CD14-positive monocyte (primary cell): ENCODE results near the gene CIZ1. TPM values are rescaled to one million over a fixed set of nuclear protein-coding genes. Genes with fewer than 3 reads are reported as not detected.

ENCODE experiments used
- DNase-seq, 3 donors: peaks; one replicate each; pipeline ENCODE4 v3.0.0-alpha.2; 2011 to 2022
- H2AFZ ChIP-seq: 2 replicates; pipeline ENCODE4 v1.6.0; 2012; ENCODE audit warnings: mild to moderate bottlenecking, low read depth, low read length, inconsistent platforms; ENCODE audit not compliant: insufficient read depth, poor library complexity, severe bottlenecking
- H3K27ac ChIP-seq, 2 donors: 1 replicate in 1 of 2; 2 replicates in 1 of 2; pipeline ENCODE4 v1.5.1; 2012 to 2013; ENCODE audit warnings: low read length in 2 of 2, control low read depth in 1 of 2, inconsistent platforms in 1 of 2, low read depth in 1 of 2, mild to moderate bottlenecking in 1 of 2
- H3K27me3 ChIP-seq, 2 donors: one replicate each; pipeline versions ENCODE4 v1.6.0 to v1.6.1; 2011 to 2013; ENCODE audit warnings: low read length in 2 of 2; ENCODE audit not compliant: control insufficient read depth in 2 of 2, insufficient read depth in 2 of 2
- H3K36me3 ChIP-seq, 2 donors: replicated peaks in 1 of 2; 1 replicate in 1 of 2; 2 replicates in 1 of 2; pipeline versions ENCODE4 v1.5.1 to v1.6.1; 2012 to 2013; ENCODE audit warnings: low read length in 2 of 2, control low read depth in 1 of 2, inconsistent platforms in 1 of 2, mild to moderate bottlenecking in 1 of 2; ENCODE audit not compliant: insufficient read depth in 2 of 2, control insufficient read depth in 1 of 2
- H3K4me1 ChIP-seq, 2 donors: 1 replicate in 1 of 2; 2 replicates in 1 of 2; pipeline versions ENCODE4 v1.5.1 to v1.6.1; 2012 to 2013; ENCODE audit warnings: low read length in 2 of 2, control low read depth in 1 of 2, inconsistent platforms in 1 of 2, mild to moderate bottlenecking in 1 of 2, moderate library complexity in 1 of 2; ENCODE audit not compliant: insufficient read depth in 2 of 2, control insufficient read depth in 1 of 2
- H3K4me2 ChIP-seq: replicated peaks from 2 replicates; pipeline ENCODE3; 2012; ENCODE audit warnings: low read length, moderate library complexity, mild to moderate bottlenecking; ENCODE audit not compliant: poor library complexity, severe bottlenecking; ENCODE audit errors: extremely low read depth
- H3K4me3 ChIP-seq, 3 experiments: fragments of 200-600 bp in 1 of 3; sonication (generic) in 1 of 3; replicated peaks in 1 of 3; 1 replicate in 2 of 3; 2 replicates in 1 of 3; pipeline ENCODE4 v1.5.1; 2011 to 2013; ENCODE audit warnings: low read length in 3 of 3, mild to moderate bottlenecking in 3 of 3, control low read depth in 2 of 3, low read depth in 2 of 3, inconsistent platforms in 1 of 3, moderate library complexity in 1 of 3
- H3K79me2 ChIP-seq: 2 replicates; pipeline ENCODE4 v1.6.0; 2012; ENCODE audit warnings: mild to moderate bottlenecking, control low read depth, inconsistent platforms, low read length, moderate library complexity; ENCODE audit not compliant: insufficient read depth
- H3K9ac ChIP-seq: 2 replicates; pipeline ENCODE4 v1.6.0; 2017; ENCODE audit warnings: low read length, mild to moderate bottlenecking; ENCODE audit not compliant: insufficient read depth, poor library complexity, severe bottlenecking
- H3K9me3 ChIP-seq, 2 donors: replicated peaks in 1 of 2; 1 replicate in 1 of 2; 2 replicates in 1 of 2; pipeline versions ENCODE4 v1.5.1 to v1.6.1; 2012 to 2013; ENCODE audit warnings: low read length in 2 of 2, control low read depth in 1 of 2; ENCODE audit not compliant: control insufficient read depth in 1 of 2, insufficient read depth in 1 of 2
- H4K20me1 ChIP-seq: 2 replicates; pipeline ENCODE4 v1.6.0; 2012; ENCODE audit warnings: mild to moderate bottlenecking, low read length, control low read depth, moderate library complexity; ENCODE audit not compliant: insufficient read depth
- H3K27ac Mint-ChIP-seq, 7 donors: one replicate each; pipeline ENCODE4 v1.8.0; 2020; ENCODE audit warnings: mild to moderate bottlenecking in 7 of 7, mixed read lengths in 7 of 7, moderate library complexity in 6 of 7, inconsistent platforms in 2 of 7
- H3K27me3 Mint-ChIP-seq, 3 donors: one replicate each; pipeline ENCODE4 v1.8.0; 2021 to 2022; ENCODE audit warnings: low read depth in 3 of 3, mild to moderate bottlenecking in 3 of 3, mixed read lengths in 3 of 3, moderate library complexity in 3 of 3, inconsistent platforms in 1 of 3
- H3K36me3 Mint-ChIP-seq, 2 donors: one replicate each; pipeline ENCODE4 v1.8.0; 2020; ENCODE audit warnings: mixed read lengths in 2 of 2, inconsistent platforms in 1 of 2, mild to moderate bottlenecking in 1 of 2
- H3K4me1 Mint-ChIP-seq: one replicate; pipeline ENCODE4 v1.8.0; 2020; ENCODE audit warnings: mild to moderate bottlenecking, mixed read lengths
- H3K4me3 Mint-ChIP-seq, 2 donors: one replicate each; pipeline ENCODE4 v1.8.0; 2020; ENCODE audit warnings: mild to moderate bottlenecking in 2 of 2, mixed read lengths in 2 of 2, moderate library complexity in 1 of 2
- H3K9me3 Mint-ChIP-seq, 7 donors: one replicate each; pipeline ENCODE4 v1.8.0; 2020 to 2022; ENCODE audit warnings: mixed read lengths in 7 of 7, mild to moderate bottlenecking in 6 of 7, moderate library complexity in 6 of 7, inconsistent platforms in 2 of 7
- CTCF ChIP-seq: fragments of 200-600 bp; IDR thresholded peaks from one replicate; pipeline ENCODE4 v1.8.0; 2022; ENCODE audit warnings: antibody characterized with exemption, mild to moderate bottlenecking
- WGBS: methylation state at CpG from one replicate; pipeline ENCODE4 v1.1.5; 2013; ENCODE audit warnings: missing lambda C conversion rate; ENCODE audit not compliant: insufficient coverage; 5-methylcytosine and 5-hydroxymethylcytosine counted together
- intact Hi-C, 2 donors: fragments of 100-400 bp; cut with micrococcal nuclease; formaldehyde crosslinking; loops; one replicate each; pipeline versions ENCODE4 v1.15.0 to v1.15.1; 2023
- polyA plus RNA-seq, 3 donors: library from polyadenylated mRNA; depleted of rRNA in 1 of 3; unstranded in 2 of 3; stranded (reverse) in 1 of 3; fragments of 300-500 nt in 2 of 3; fragments of >200 nt in 1 of 3; fragmentation: Illumina TruSeq in 2 of 3; gene quantifications; 1 replicate in 2 of 3; 2 replicates in 1 of 3; pipeline ENCODE4 v1.2.3, GENCODE V29; 2012 to 2021

Gene CIZ1
- polyA plus RNA-seq, 3 donors: 3.4 to 53.7 (median 5.9) TPM

DNA sequence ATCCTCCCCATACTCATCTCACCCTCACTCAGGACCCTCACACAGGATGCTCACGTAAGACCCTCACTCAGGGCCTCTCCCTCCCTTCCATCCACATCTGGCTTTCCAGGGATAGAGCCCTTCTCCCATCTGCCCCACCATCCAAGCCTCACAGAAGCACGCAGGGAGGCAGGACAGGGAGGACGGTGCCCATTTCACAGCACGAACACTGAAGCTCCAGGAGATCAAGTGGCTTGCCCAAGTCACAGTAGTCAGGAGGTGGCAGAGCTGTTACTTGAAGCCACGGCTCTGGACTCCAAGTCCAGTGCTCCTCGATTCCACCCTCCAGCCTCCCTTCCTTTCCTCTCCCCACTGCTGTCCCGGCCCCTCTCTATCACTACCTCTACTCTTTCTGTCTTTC, 33.5 kb upstream of the CIZ1 start:
- no peak for TF ChIP-seq CTCF
- Mint-ChIP-seq H3K36me3 (no peaks in the 10 kb centered on the region), H3K4me1 (peaks cover 12% of the 10 kb centered on the region), H3K9me3 (peaks cover 0 to 2% (median 0%) of the 10 kb centered on the region in 7 donors), H3K27ac (no peak overlapping the region), H3K27me3 (peaks cover 1 to 7% (median 2%) of the 10 kb centered on the region in 3 donors), H3K4me3 (no peak overlapping the region)
- no peaks in the 10 kb centered on the region for H3K36me3 ChIP-seq
- H3K4me3 ChIP-seq: no peak overlapping the region
- H3K27me3 ChIP-seq: no peaks in the 10 kb centered on the region
- no peak overlapping the region for H3K4me2 ChIP-seq
- intact Hi-C loops: no loop called here
- no peak overlapping the region for H2AFZ ChIP-seq
- no peak for DNase-seq
- H3K27ac ChIP-seq: no peak overlapping the region
- H4K20me1 ChIP-seq: no peaks in the 10 kb centered on the region
- WGBS: 96% methylated on average over 5 of the region's 7 CpGs
- no peaks in the 10 kb centered on the region for H3K79me2 ChIP-seq
- peaks cover 7 to 9% of the 10 kb centered on the region in 2 donors for H3K4me1 ChIP-seq
- no peaks in the 10 kb centered on the region for H3K9me3 ChIP-seq
- no peak overlapping the region for H3K9ac ChIP-seq

DNA sequence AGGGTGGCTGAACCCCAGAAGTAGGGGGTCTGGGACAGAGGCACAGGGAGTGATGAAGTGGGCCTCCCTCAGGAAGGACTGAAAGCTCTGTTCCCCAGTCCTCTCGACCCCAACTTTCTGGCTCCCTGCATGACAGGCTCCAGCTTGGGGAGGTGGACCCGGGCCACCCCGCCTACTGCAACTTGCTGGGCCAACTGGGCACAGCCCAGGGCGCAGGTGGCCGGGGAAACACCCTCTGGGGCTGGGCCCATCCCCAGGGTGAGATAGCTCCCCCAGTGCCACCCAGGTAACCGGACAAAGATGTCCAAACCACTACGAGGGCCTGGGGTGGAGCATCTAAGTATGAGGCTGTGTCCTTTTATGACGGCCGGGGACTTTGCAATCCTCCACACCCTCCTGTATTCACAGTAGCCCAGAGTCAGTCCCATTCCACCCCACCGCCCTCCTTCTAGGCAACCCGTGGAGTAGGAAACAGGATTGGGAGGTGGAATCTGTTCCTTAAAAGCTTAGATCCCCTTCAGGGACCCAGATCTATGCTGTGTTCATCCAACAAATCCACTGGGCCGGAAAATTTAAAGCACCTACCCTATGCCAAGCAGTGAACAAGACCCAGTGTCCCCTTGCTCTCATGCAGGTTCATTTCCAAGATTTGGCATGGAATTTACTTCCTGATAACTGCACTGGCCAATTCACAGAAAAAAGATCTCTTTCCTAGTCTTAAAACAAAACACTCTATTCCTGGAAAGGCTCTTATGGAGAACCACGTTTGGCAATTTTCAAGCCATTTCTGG, 31.7 kb upstream of the CIZ1 start:
- Histone ChIP-seq H3K36me3 (no peaks in the 10 kb centered on the region), H3K79me2 (no peaks in the 10 kb centered on the region), H2AFZ (no peak overlapping the region), H3K4me2 (no peak overlapping the region), H3K27ac (no peak overlapping the region), H3K9me3 (no peaks in the 10 kb centered on the region), H3K4me1 (peaks cover 17 to 20% of the 10 kb centered on the region in 2 donors), H3K27me3 (no peaks in the 10 kb centered on the region), H4K20me1 (no peaks in the 10 kb centered on the region), H3K9ac (no peak overlapping the region), H3K4me3 (no peak overlapping the region)
- H3K27me3 Mint-ChIP-seq: peaks cover 0 to 7% (median 1%) of the 10 kb centered on the region in 3 donors
- intact Hi-C loops: no loop called here
- DNase-seq: no peak
- no peaks in the 10 kb centered on the region for H3K36me3 Mint-ChIP-seq
- H3K9me3 Mint-ChIP-seq: peaks cover 0 to 2% (median 0%) of the 10 kb centered on the region in 7 donors
- WGBS: 93% methylated on average over 11 of the region's 13 CpGs
- no peak overlapping the region for H3K27ac Mint-ChIP-seq
- H3K4me3 Mint-ChIP-seq: no peak overlapping the region
- TF ChIP-seq CTCF: no peak
- H3K4me1 Mint-ChIP-seq: peaks cover 22% of the 10 kb centered on the region
